Spleen (tissue), 11 donors: ENCODE data around the gene RIMS3. TPM values are rescaled to one million over a fixed set of nuclear protein-coding genes. Genes with fewer than 3 reads are reported as not detected.
A peak's percentile ranks its signal among the peaks of the same experiment; 100 is the strongest.

Source experiments
- DNase-seq: peaks from one replicate; pipeline ENCODE4 v3.0.0-alpha.2; 2020
- H3K27ac ChIP-seq, 8 donors: fragments of 200-600 bp; sonication (generic) in 7 of 8; 1 replicate in 4 of 8; 2 replicates in 4 of 8; pipeline versions ENCODE4 v1.5.0 to v1.8.0; 2016 to 2021; ENCODE audit warnings: inconsistent platforms in 4 of 8, mild to moderate bottlenecking in 4 of 8, moderate library complexity in 1 of 8
- H3K27me3 ChIP-seq, 7 donors: fragments of 200-600 bp; sonication (generic) in 6 of 7; replicated peaks in 1 of 7; 1 replicate in 4 of 7; 2 replicates in 3 of 7; pipeline versions ENCODE4 v1.5.0 to v1.8.0; 2016 to 2021; ENCODE audit warnings: inconsistent platforms in 3 of 7, mild to moderate bottlenecking in 1 of 7
- H3K36me3 ChIP-seq, 6 donors: fragments of 200-600 bp; sonication (generic) in 5 of 6; 1 replicate in 4 of 6; 2 replicates in 2 of 6; pipeline versions ENCODE4 v1.5.0 to v1.8.0; 2016 to 2021; ENCODE audit warnings: inconsistent platforms in 2 of 6
- H3K4me1 ChIP-seq, 6 donors: fragments of 200-600 bp; sonication (generic) in 5 of 6; 1 replicate in 3 of 6; 2 replicates in 3 of 6; pipeline versions ENCODE4 v1.5.0 to v1.8.0; 2016 to 2021; ENCODE audit warnings: inconsistent platforms in 3 of 6
- H3K4me3 ChIP-seq, 8 donors: fragments of 200-600 bp; sonication (generic) in 7 of 8; 1 replicate in 4 of 8; 2 replicates in 4 of 8; pipeline versions ENCODE4 v1.5.0 to v1.8.0; 2016 to 2021; ENCODE audit warnings: inconsistent platforms in 4 of 8, mild to moderate bottlenecking in 4 of 8, moderate library complexity in 2 of 8
- H3K9me3 ChIP-seq, 8 donors: fragments of 200-600 bp; sonication (generic) in 7 of 8; 1 replicate in 4 of 8; 2 replicates in 4 of 8; pipeline versions ENCODE4 v1.5.0 to v1.8.0; 2016 to 2021; ENCODE audit warnings: inconsistent platforms in 4 of 8
- CTCF ChIP-seq, 11 experiments: fragments of 200-600 bp in 7 of 11; fragments of 450-650 bp in 4 of 11; sonication (generic) in 4 of 11; IDR thresholded peaks in 8 of 11; conservative IDR thresholded peaks in 3 of 11; 1 replicate in 7 of 11; 2 replicates in 4 of 11; pipeline versions ENCODE4 v1.4.0 to v1.8.0; 2016 to 2021; ENCODE audit warnings: antibody characterized with exemption in 11 of 11, inconsistent platforms in 4 of 11, mild to moderate bottlenecking in 1 of 11
- POLR2A ChIP-seq, 3 donors: fragments of 450-650 bp; IDR thresholded peaks; one replicate each; pipeline ENCODE4 v1.5.1; 2017; ENCODE audit warnings: antibody characterized with exemption in 3 of 3, mild to moderate bottlenecking in 1 of 3
- POLR2AphosphoS5 ChIP-seq, 3 donors: sonication (generic); formaldehyde crosslinking; IDR thresholded peaks; one replicate each; pipeline ENCODE4 v1.5.1; 2017; ENCODE audit warnings: antibody characterized with exemption in 3 of 3
- WGBS, 5 donors: extraction: QIAGEN DNeasy Blood & Tissue Kit in 3 of 5; methylation state at CpG; one replicate each; pipeline versions ENCODE4 v1.1.5 to v1.1.7; 2013 to 2018; 5-methylcytosine and 5-hydroxymethylcytosine counted together
- intact Hi-C: fragments of 100-400 bp; cut with DNase I; formaldehyde crosslinking; loops from one replicate; pipeline ENCODE4 v1.15.0; 2023; ENCODE audit warnings: low total_unique reads
- polyA plus RNA-seq, 3 donors: library from polyadenylated mRNA; stranded (reverse); fragments of 200-250 nt; gene quantifications; one replicate each; pipeline ENCODE4 v1.2.1, GENCODE V29; 2013
- total RNA-seq, 7 donors: library from RNA; depleted of rRNA in 3 of 7; stranded (reverse); fragments of >200 nt in 3 of 7; fragmentation: NEBNext Ultra II Directional in 4 of 7; extraction: Animal tissue kit (Norgen Biotek cat#: 25700) in 4 of 7; gene quantifications; one replicate each; pipeline versions ENCODE4 v1.1.0 to v1.2.1, GENCODE V29; 2016 to 2021
- donor health status: healthy with polysubstance abuse.
- donor health status: DM: no; HTN: no; CAD: no; lungs with moderate emphysema.
- donor health status: DM: no; HTN: no; CAD: no.
- donor health status: Bipolar disorder and iron deficiency.
- donor health status: healthy.
- donor health status: DM: no; HTN: no; CAD: no.
- donor health status: DM: yes; HTN: yes; CAD: no.

The RIMS3 gene
- total and polyA plus RNA-seq, 10 donors = 0.30 to 6.9 (median 2.7) TPM

GRCh38 chr1:40664791-40665190 lies 691 bp downstream of the RIMS3 start:
- no peak for TF ChIP-seq CTCF (IDR thresholded peaks at IDR 0.05 in 8 of 11, conservative IDR thresholded peaks at IDR 0.05 in 3 of 11)
- no peak for TF ChIP-seq POLR2A (IDR thresholded peaks at IDR 0.05)
- TF ChIP-seq POLR2AphosphoS5 (IDR thresholded peaks at IDR 0.05) = no peak
- WGBS, 5 donors = 76 to 86% (median 81%) methylated on average over 2 of the region's 2 CpGs
- H3K36me3 ChIP-seq = no peaks in the 10 kb centered on the region
- no peaks in the 10 kb centered on the region for H3K27me3 ChIP-seq
- H3K4me3 ChIP-seq = peak overlapping the region in 4 of 8 donors; percentile 65 to 90 (median 70)
- intact Hi-C loops = loop anchor here (5.0 kb wide), 1 partner anchor 52 kb away; no protein-coding TSS in a partner anchor
- DNase-seq = no peak
- no peaks in the 10 kb centered on the region for H3K9me3 ChIP-seq
- peak overlapping the region in 1 of 8 donors; percentile 71 for H3K27ac ChIP-seq
- peaks cover 3 to 53% (median 30%) of the 10 kb centered on the region in 6 donors for H3K4me1 ChIP-seq

- DNase-seq = no peak
- Histone ChIP-seq H3K27me3 (no peaks in the 10 kb centered on the region), H3K36me3 (no peaks in the 10 kb centered on the region), H3K27ac (peak overlapping the region in 1 of 8 donors; percentile 1), H3K4me1 (peaks cover 3 to 51% (median 30%) of the 10 kb centered on the region in 6 donors), H3K4me3 (peak overlapping the region in 1 of 8 donors; percentile 90), H3K9me3 (no peaks in the 10 kb centered on the region)
- TF ChIP-seq CTCF (IDR thresholded peaks at IDR 0.05 in 8 of 11, conservative IDR thresholded peaks at IDR 0.05 in 3 of 11) (no peak), POLR2AphosphoS5 (IDR thresholded peaks at IDR 0.05) (no peak), POLR2A (IDR thresholded peaks at IDR 0.05) (no peak)
- 75 to 89% (median 88%) methylated on average over 1 of the region's 1 CpG for WGBS, 5 donors
- intact Hi-C loops = no loop called here
Measured at GRCh38 chr1:40664167-40664537, 1.3 kb downstream of the RIMS3 start.

GRCh38 chr1:40663324-40664166 lies 1.9 kb downstream of the RIMS3 start:
- peaks cover 1 to 45% (median 24%) of the 10 kb centered on the region in 6 donors for H3K4me1 ChIP-seq
- TF ChIP-seq CTCF (IDR thresholded peaks at IDR 0.05 in 8 of 11, conservative IDR thresholded peaks at IDR 0.05 in 3 of 11) (no peak), POLR2AphosphoS5 (IDR thresholded peaks at IDR 0.05) (no peak)
- H3K27ac ChIP-seq = peak overlapping the region in 1 of 8 donors; percentile 1
- no peak for DNase-seq
- no peaks in the 10 kb centered on the region for H3K36me3 ChIP-seq
- no peak overlapping the region for H3K4me3 ChIP-seq
- H3K9me3 ChIP-seq = no peaks in the 10 kb centered on the region
- intact Hi-C loops = no loop called here
- WGBS, 5 donors = 58 to 69% (median 63%) methylated on average over 8 of the region's 8 CpGs
- no peaks in the 10 kb centered on the region for H3K27me3 ChIP-seq

- Histone ChIP-seq H3K36me3 (no peaks in the 10 kb centered on the region), H3K27ac (peak overlapping the region in 1 of 8 donors; percentile 1), H3K4me1 (peaks cover 0 to 40% (median 21%) of the 10 kb centered on the region in 6 donors), H3K9me3 (no peaks in the 10 kb centered on the region), H3K27me3 (no peaks in the 10 kb centered on the region), H3K4me3 (no peak overlapping the region)
- no peak for TF ChIP-seq POLR2AphosphoS5 (IDR thresholded peaks at IDR 0.05)
- no peak for TF ChIP-seq POLR2A (IDR thresholded peaks at IDR 0.05)
- no peak for TF ChIP-seq CTCF (IDR thresholded peaks at IDR 0.05 in 8 of 11, conservative IDR thresholded peaks at IDR 0.05 in 3 of 11)
- no peak for DNase-seq
- WGBS, 5 donors = 73 to 85% (median 82%) methylated on average over 4 of the region's 4 CpGs
- intact Hi-C loops = no loop called here
Measured at GRCh38 chr1:40662864-40663263, 2.6 kb downstream of the RIMS3 start.
